Activated T-cell treated with anti-CD3 and anti-CD28 coated beads for 1 hour (primary cell): ENCODE results near the gene SBNO1.
A peak's percentile ranks its signal among the peaks of the same experiment; 100 is the strongest.
"Not testable (repeated sequence)": the region's sequence is repeated elsewhere in the genome, so short reads cannot be mapped to it uniquely, and the experiment has no call there.

Source experiments
- DNase-seq: peaks from one replicate; pipeline ENCODE4 v3.0.0-alpha.2; 2020; ENCODE audit warnings: low read depth

The SBNO1 gene

DNA sequence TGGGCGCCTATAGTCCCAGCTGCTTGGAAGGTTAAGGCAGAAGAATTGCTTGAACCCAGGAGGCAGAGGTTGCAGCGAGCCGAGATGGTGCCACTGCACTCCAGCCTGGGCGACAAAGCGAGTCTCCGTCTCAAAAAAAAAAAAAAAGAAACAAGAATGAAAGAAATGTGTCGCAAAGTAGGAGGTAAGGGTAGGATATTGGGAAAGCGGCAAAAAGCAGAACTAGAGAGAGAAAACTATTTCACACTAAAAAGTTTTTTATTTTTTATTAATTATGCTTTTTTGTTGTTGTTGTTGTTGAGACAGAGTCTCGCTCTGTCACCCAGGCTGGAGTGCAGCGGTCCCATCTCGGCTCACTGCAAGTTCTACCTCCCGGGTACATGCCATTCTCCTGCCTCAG, 17.7 kb downstream of the SBNO1 start:
- no peak for DNase-seq

DNA sequence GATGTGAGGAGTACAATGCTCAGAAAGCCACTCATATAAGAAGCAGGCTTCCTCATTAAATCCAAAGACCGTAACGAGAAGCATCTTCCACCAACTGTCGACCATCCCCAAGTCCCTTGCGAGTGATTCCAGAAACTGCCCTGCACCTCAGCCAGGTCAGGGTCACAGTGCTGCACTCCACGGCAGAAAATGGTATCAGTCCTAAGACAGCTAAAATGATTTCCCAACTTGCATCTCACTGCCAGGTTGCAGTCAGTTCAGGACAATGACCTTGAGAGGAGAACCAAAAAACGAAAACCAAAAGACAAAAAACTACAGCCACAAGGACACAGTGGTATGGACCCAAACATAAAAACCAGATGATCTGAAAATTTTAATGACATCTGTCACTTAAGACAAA, 20.6 kb downstream of the SBNO1 start:
- DNase-seq: no peak

- no peak for DNase-seq
Observed at GRCh38 chr12:123337070-123337469, 27.6 kb downstream of the SBNO1 start.

GRCh38 chr12:123336530-123336929, 28.1 kb downstream of the SBNO1 start:
- DNase-seq: no peak

DNA sequence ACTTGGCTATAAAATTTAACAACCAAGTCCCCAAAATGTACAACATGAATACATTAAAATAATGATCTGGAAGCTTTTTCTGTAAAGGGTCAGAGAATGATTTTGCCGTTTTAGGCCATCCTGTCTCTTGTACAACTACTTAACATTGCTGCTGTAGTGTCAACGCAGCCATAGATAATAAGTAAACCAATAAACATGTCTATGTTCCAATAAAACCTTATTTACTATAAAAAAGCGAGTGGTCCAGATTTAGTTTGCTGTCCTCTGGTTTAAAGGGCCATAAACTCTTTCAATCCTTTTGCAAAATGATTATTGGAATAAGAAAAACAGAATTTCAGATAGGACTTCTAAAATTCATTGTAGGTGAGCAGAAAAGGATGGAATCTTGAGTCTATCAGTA, 29.2 kb downstream of the SBNO1 start:
- no peak for DNase-seq

DNA sequence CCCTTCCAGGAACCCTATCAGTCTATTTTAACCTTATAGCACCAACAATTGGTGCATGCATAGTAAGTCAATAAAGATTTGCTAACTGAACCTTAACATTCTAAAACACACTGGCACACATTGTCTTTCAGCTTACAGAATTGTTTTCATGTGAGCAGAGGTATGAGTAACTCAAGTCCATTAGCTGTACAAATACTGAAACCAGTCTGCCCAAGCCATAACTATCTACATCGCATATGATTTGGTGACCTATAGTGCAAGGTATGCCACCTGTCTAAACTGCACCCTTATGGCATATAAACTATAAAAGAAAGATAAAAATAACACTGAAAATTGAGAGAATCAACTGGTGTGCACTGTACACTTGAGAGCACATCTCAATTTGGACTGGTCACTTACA, 34.8 kb downstream of the SBNO1 start:
- DNase-seq: no peak

- DNase-seq: no peak
Observed at GRCh38 chr12:123319826-123320225, 44.8 kb downstream of the SBNO1 start.

DNA sequence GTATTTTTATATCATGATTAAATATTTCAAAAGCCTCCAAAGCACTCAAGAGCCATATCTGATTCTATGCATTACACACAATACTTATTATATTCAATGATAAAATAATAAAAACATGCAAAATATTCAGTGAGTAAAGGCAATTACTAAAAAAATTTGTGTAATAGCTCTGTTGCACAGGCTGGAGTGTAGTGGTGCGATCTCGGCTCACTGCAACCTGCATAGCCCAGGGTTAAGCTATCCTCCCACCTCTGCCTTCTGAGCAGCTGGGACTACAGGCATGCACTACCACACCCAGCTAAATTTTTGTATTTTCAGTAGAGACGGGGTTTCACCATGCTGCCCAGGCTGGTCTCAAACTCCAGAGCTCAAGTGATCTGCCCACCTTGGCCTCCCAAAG, 45.4 kb downstream of the SBNO1 start:
- no peak for DNase-seq

GRCh38 chr12:123313046-123313445, 51.6 kb downstream of the SBNO1 start:
- DNase-seq: not testable (repeated sequence)

- no peak for DNase-seq
Observed at GRCh38 chr12:123306200-123306599, 58.4 kb downstream of the SBNO1 start.

DNA sequence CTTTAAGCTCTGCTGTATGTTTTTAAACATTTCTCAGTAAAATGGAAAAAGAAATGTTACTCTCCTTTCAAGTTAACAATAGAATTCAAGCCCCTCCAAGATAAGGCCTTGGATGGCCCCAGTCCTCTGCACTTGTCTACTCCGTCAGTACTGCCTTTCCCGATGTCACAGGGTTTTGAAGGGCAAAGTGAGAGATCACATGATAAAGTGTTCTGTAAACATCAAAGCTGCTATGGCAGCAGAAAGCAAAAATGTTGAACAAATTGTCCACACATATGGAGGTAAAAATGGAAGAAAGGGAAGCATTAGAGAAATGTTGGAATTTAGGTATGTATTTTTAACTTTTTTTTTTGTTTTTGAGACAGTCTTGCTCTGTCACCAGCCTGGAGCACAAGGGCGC, 59.5 kb downstream of the SBNO1 start:
- no peak for DNase-seq

DNA sequence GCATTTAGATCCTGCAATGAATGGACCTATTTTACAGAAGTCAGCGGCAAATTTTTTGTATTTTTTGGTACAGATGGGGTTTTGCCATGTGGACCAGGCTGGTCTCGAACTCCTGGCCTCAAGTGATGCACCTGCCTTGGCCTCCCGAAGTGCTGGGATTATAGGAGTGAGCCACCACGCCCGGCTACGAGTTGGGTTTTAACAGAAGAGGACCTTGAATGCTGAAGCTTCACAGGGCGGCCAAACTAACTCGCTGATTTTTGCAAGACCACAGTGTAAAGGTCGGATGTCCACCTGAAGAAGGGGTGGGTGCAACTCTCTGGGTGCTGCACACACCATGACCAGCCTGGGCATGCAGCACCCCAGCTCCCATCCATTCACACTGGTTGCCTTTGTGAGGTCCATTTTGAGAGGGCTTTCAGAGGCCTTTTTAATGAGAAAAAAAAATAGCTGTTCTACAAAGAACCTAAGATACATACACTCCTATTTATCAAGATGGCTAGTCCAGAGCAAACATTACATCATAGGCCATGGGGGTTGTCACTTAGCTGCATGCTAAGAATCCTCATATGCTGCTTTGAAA, 71.4 kb downstream of the SBNO1 start:
- DNase-seq: no peak

DNA sequence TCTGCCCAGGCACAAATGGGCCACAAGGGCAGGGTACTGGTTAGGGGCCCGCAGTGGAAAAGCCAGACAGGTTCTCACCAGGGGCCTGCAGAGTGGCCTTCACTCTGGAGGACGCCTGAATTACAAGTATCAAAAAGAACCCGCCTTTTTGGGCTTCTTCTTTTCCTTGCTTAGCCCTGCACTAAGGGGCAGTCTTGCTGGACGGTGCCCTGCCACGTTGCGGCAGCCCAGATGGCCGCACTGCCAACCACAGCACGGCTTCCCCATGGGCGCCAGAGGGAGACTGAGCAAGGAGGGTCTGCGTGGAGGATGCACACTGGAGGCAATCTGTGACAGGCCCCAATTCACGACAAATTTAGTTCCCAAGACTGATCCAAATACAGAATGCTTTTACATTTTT, 74.7 kb downstream of the SBNO1 start:
- DNase-seq: no peak

DNA sequence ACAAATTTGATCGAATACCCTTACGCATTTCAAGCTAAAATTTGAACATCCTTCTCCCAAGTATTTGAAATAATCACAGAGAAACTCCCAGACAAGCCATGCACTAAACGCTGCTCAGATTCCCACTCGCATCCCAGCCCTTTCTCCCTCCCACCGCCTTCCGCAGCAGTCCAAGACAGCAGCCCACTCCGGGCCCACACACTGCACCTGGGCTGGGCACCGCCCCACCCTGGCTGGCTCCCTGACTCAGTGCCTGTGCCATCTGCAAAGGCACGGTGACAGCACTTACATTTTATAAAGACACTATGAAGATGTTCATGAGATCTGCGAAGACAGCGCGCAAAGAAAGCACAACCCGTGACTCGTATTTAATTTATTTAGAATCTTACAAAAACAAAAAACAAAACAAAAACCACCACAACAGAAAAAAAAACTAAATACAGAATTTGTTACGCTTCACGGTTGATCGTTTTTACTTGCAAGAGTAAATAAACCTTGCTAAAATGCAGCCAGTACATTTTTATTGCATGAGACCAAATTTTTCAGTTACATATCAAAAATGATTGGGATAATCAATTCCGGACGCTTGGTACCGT, 75.8 kb downstream of the SBNO1 start:
- DNase-seq: no peak

GRCh38 chr12:123286652-123287373, 77.8 kb downstream of the SBNO1 start:
- no peak for DNase-seq

DNA sequence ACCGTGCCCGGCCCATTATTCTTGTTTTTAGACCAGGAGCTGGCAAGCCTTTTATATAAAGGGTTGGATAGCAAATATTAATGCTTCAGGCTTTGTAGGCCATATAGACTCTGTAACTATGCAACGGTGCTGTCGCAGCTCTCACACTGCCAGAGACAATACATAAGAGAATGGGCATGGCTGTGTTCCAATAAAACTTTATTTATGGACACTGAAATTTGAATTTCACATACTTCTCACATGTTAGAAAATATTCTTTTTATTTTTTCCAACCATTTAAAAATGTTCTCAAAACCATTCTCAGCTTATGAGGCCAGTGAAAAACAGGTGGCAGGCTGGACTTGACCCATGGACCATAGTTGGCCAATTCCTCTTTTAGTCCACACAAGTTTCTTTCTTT, 80.0 kb downstream of the SBNO1 start:
- DNase-seq: no peak

- DNase-seq: no peak
Observed at GRCh38 chr12:123283461-123283860, 81.2 kb downstream of the SBNO1 start.

DNA sequence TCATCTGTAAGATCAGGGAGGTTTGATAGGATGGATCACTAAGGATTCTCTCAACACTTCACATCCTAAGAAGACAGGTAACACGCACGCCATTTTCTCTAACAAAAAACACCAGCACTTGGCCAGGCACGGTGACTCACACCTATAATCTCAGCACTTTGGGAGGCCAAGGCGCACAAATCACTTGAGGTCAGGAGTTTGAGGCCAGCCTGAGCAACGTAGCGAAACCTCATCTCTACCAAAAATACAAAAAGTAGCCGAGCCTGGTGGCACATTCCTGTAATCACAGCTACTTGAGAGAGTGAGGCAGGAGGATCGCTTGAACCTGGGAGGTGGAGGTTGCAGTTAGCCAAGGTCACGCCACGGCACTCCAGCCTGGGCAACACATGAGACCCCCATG, 82.5 kb downstream of the SBNO1 start:
- DNase-seq: no peak

- no peak for DNase-seq
Observed at GRCh38 chr12:123280971-123281370, 83.7 kb downstream of the SBNO1 start.

- DNase-seq: no peak
Observed at GRCh38 chr12:123278101-123278627, 86.5 kb downstream of the SBNO1 start.

DNA sequence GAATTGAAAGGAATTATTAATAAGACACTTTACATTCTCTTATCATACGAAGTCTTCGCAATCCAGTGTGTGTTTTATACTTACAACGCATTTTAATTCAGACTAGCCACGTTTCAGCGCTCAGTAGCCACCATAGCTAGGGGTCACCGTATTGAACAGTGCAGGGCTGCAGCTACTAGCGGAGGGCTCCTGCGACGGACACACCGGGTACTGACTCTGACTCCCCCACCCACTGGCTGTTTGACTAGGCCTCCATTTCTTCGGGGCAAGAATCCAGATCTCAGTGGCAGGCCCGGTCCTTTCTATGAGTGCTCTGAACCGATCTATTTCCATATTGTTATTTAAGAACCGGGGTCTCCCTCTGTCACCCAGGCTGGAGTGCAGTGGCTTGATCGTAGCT, 91.5 kb downstream of the SBNO1 start:
- no peak for DNase-seq

DNA sequence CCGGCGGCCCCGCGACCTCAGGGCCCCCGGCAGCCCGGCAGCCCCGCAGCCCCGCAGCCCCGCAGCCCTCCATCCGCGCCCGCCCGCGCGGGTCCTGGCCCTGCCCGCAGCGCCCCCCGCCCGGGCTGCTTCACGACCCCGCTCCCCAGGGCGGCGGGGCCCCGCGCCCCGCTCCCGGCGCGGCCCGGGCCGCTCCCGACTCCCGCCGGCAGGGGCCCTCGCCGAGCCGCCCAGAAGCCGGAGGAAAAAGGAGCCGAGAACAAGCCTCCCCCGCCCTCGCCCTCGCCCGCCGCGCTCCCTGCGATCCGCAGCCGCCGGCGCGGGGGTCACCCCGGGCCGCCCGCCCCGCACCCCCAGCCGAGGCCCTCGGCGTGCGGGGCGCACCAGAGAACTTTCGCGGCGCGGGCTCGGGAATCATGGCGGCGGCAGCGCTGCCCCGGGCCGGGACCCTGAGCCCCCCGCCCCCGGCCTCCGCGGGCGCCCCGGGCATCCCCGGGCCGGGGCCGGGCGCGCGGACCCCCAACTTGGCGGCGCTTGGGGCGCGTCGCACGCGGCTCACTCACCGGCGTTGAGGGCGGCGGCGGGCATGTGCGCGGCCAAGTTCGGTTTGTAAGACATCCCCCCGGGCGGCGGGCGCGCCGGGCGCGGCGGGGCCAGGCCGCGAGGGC, 93.5 kb downstream of the SBNO1 start:
- peak; percentile 65 for DNase-seq
